HEK293T (cell line): ENCODE results near the gene CAPN12.

ENCODE experiments used
- BHLHE40 ChIP-seq: fragments of 450-650 bp; IDR thresholded peaks from 2 replicates; pipeline ENCODE4 v1.6.1; 2016; ENCODE audit warnings: mild to moderate bottlenecking, moderate library complexity, borderline replicate concordance
- ELF4 ChIP-seq: fragments of 450-650 bp; IDR thresholded peaks from 2 replicates; pipeline ENCODE4 v1.6.1; 2017; ENCODE audit warnings: antibody characterized with exemption
- FOXA1 ChIP-seq: fragments of 450-650 bp; IDR thresholded peaks from 2 replicates; pipeline ENCODE4 v1.6.1; 2016; ENCODE audit warnings: mild to moderate bottlenecking
- FOXK2 ChIP-seq: fragments of 450-650 bp; IDR thresholded peaks from 2 replicates; pipeline ENCODE4 v1.6.1; 2016; ENCODE audit warnings: mild to moderate bottlenecking
- FOXM1 ChIP-seq: fragments of 450-650 bp; IDR thresholded peaks from 2 replicates; pipeline ENCODE4 v1.6.1; 2017; ENCODE audit warnings: mild to moderate bottlenecking, borderline replicate concordance
- HDGF ChIP-seq: fragments of 450-650 bp; IDR thresholded peaks from 2 replicates; pipeline ENCODE4 v1.6.1; 2017; ENCODE audit warnings: antibody characterized with exemption, borderline replicate concordance
- LEF1 ChIP-seq: fragments of 450-650 bp; IDR thresholded peaks from 2 replicates; pipeline ENCODE4 v1.6.1; 2017; ENCODE audit warnings: mild to moderate bottlenecking, borderline replicate concordance
- NFRKB ChIP-seq: fragments of 450-650 bp; IDR thresholded peaks from 2 replicates; pipeline ENCODE4 v1.6.1; 2016; ENCODE audit warnings: mild to moderate bottlenecking, moderate library complexity
- SP1 ChIP-seq: fragments of 450-650 bp; IDR thresholded peaks from 2 replicates; pipeline ENCODE4 v1.6.1; 2017
- SUZ12 ChIP-seq: fragments of 450-650 bp; IDR thresholded peaks from 2 replicates; pipeline ENCODE4 v1.6.1; 2016; ENCODE audit warnings: mild to moderate bottlenecking
- TARDBP ChIP-seq: fragments of 450-650 bp; IDR thresholded peaks from 2 replicates; pipeline ENCODE4 v1.6.1; 2016
- ZNF384 ChIP-seq: fragments of 450-650 bp; IDR thresholded peaks from 2 replicates; pipeline ENCODE4 v1.6.1; 2016
- TF ChIP-seq, protein P1 (sequence below): fragments of 450-650 bp; IDR thresholded peaks from 2 replicates; pipeline ENCODE4 v1.6.1; 2016

DNA sequence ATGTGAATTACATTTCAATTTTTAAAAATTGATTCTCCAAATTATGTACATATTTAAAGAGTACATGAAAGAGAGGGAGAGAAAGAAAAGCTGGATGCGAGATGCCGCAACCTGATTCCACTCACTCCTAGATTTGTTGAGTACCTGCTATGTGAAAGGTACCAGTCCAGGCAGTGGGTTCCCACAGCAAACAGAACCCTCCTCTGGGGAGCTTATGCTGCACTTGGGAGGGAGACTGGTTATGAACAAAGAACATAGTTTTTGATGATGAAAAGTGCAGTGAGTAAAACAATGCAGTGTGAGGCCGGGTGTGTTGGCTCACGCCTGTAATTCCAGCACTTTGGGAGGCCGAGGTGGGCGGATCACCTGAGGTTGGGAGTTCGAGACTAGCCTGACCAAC, 53.4 kb downstream of the CAPN12 start:
- TF ChIP-seq FOXK2 (no peak), LEF1 (no peak), BHLHE40 (no peak), TARDBP (no peak), HDGF (no peak), SP1 (no peak), FOXM1 (no peak), FOXA1 (no peak), NFRKB (no peak), ELF4 (no peak), SUZ12 (no peak), ZNF384 (no peak)
- TF ChIP-seq, protein P1, sequence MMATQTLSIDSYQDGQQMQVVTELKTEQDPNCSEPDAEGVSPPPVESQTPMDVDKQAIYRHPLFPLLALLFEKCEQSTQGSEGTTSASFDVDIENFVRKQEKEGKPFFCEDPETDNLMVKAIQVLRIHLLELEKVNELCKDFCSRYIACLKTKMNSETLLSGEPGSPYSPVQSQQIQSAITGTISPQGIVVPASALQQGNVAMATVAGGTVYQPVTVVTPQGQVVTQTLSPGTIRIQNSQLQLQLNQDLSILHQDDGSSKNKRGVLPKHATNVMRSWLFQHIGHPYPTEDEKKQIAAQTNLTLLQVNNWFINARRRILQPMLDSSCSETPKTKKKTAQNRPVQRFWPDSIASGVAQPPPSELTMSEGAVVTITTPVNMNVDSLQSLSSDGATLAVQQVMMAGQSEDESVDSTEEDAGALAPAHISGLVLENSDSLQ: no peak
